ENCODE data around the gene EIF4A3.

DNA sequence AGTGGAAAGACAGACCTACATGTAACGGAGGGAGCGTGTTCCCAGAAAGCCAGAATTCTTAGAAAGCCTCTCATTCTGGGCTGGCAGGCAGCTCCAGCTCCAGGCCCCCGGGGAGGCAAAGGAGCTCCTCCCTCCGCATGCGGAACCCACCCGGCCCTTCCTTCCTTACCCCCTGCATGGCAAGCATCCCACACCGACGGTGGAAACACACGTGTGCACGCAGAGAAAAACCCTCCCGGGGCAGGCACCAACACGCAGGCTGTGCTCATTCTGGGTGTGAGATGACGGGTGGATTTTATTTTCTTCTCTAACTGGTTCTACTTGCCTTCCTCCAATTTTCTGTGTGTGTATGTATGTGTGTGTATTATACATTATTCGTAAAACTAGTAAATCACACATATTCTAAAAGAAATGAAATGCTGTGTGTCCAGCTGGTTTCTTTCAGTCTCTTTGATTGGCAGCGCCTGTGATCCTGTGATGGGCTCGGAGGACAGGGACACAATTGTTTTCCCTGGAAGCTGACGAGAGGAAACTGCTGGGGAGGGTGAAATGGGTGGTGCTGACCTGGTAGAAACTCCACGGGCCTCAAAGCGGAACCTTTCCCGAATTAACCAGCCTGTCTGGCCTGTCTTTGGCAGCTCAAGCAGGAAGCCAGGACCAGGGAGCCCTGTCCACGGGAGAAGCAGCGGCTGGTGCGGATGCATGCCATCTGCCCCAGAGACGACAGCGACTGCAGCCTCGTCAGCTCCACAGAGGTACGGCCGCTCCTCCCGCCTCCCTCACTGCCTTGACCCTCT lies 45.1 kb upstream of the EIF4A3 start:
- TF ChIP-seq SPI1 (IDR thresholded peaks at IDR 0.05; ENCODE audit: borderline replicate concordance, insufficient read depth, low read depth, low read length): no peak
- TF ChIP-seq EGR1 (IDR thresholded peaks at IDR 0.05; ENCODE audit: borderline replicate concordance in 1 of 2, low read depth in 2 of 2, low read length in 2 of 2): no peak
- TF ChIP-seq SIN3A (IDR thresholded peaks at IDR 0.05; ENCODE audit: low read depth, low read length): no peak
